ENCODE results near the gene MATK. TPM values are rescaled to one million over a fixed set of nuclear protein-coding genes. Genes with fewer than 3 reads are reported as not detected.

Gene MATK, protein sequence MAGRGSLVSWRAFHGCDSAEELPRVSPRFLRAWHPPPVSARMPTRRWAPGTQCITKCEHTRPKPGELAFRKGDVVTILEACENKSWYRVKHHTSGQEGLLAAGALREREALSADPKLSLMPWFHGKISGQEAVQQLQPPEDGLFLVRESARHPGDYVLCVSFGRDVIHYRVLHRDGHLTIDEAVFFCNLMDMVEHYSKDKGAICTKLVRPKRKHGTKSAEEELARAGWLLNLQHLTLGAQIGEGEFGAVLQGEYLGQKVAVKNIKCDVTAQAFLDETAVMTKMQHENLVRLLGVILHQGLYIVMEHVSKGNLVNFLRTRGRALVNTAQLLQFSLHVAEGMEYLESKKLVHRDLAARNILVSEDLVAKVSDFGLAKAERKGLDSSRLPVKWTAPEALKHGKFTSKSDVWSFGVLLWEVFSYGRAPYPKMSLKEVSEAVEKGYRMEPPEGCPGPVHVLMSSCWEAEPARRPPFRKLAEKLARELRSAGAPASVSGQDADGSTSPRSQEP
- total RNA-seq, result 9.0 and 11.2 TPM in 2 replicates

DNA sequence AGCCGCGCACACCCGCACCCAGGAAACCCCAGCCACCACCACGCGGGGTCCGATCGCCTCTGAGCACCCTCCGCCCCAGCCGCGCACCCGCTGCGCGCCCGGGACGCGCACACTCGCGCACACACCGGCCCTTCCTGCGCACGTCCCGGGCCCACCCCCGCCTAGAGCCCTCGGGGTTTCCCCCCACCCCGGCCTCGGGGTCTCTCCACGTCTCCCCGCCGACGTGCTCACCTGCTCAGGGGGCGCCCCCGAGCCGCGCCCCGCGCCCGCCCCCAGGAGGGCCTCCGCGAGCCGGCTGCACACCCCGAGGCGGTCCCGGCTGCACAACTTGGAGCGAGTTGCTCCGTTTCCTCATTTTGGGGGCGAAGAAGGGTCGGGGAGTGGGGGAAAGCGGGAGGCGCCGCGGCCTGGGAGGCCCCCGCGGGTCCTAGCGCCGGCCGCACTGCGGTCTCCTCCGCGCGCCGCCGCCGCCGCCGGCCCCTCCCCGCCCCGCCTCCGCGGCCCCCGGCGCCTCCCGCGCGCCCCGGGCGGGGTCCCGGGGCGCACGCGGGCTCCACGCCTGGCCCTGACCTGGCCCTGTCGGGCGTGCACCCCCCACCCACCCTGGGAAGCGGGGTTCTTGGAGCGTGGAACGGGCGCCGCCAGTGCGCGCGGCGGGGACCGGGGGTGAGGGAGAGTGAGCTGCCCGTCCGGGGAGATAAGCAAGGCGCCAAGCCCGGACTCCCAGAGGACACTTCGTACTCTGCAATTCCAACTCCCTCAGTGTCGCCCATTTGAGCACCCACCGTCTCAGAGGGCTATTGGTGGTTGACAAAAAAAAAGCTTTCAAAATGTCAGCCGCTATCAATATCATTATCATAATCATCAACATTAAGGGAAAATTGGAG is at the start of gene MATK:
Gene MATK (minus strand): TSS at position 444 of the 887 bp plus-strand sequence. CDS start 1,246 bp downstream, outside the sequence.
- intact Hi-C loops (cut with micrococcal nuclease), result no loop called here

DNA sequence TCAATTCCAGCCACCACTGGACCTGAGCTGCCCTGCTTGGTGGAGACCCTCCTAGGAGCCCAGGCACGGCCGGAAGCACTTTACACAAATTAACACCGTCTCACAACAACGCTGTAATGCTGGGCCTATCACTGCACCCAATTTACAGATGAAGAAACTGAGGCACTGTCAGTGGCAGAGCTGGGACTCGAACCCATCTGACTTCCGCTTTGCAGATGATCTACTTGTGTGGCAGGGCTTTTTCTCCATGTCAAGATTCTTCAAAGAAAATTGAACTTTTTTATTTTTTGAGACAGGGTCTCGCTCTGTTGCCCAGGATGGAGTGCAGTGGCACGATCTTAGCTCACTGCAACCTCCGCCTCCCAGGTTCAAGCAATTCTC is 48.9 kb upstream of the MATK start:
- intact Hi-C loops (cut with micrococcal nuclease), result no loop called here

DNA sequence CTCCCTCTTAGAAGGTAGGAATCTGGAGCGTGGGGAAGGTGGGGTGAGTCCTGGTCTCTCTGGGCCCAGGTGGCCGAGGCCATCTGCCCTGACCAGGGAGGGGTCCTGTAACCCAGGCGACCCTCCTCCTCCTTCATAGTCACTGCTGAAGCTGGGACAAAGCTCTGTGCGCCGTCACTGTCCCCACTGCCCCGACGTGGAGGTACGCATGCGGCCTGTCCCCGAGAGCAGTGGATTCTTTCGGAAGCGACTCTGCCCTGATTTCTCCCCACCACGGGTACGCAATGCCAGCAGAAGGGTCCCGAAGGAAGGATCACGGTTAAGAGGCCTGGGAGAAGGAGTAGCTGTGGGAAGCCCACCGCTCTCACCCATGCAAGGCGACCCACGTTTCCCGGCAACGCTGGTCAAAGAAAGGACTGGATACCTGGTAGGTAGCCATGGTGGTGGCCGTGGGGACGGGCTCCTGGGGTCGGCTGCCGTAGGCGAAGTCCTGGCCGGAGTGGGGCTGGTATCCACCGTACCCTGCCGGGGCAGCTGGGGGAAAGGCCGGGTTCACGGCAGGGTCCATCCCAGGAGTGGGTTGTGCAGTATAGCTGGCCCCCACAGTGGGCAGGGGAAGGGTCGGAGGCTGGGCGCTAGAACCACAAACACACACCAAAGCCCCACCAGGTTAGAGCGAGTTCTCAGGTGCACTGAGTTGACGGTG is 48.3 kb upstream of the MATK start:
- intact Hi-C loops (cut with micrococcal nuclease), result no loop called here

DNA sequence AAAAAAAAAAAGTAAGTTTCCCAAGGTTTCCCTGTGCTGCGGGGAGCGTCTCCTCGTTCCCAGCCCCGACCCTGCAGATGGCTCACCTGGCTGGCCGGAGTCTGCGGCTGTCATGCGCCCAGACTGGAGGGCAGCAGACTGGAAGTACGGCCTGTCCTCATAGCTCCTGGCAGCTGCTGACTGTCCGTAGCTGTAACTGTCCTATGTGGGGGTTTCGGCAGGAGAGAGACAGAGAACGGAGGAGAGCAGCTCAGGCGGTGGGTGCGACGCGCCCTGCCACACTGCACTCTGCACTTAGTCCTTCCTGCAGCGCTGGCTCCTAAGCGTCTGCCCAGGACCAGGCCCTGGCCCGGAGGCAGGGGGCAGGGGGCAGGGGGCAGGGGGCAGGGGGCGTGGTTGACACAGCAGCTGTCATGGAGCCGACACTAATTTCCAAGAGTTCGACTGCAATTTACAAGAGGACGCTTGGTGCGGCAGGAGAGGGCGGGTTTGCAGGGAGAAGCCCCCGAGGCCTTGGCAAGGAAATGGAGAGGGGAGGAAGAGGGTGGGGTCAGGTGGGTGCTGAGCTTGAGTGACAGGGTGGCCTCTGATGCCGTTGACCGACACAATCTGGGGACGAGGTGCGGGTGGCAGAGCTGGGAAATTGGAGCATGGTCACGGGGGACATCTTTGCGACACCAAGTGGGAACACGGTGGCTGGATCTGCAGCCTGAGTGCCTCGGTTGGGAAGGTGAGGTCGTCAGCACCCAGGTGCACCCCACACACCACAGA is 47.6 kb upstream of the MATK start:
- intact Hi-C loops (cut with micrococcal nuclease), result no loop called here

DNA sequence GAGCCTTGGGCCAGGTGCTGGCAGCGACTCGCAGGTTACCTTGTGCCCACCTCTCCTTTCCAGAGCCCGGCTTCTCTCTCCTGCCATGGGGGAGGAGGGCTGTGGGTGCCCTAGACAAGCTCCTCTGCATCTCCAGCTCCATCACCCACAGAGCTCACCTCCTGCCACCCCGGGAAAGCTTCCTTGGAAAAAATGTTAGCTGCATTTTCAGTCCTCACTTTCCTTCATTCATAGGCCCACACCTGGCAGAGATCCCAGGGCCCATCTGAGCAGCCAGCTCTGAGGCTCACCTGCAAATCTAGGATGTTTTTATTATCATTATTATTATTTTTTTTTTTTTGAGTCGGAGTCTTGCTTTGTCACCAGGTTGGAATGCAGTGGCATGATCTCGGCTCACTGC is 45.8 kb upstream of the MATK start:
- intact Hi-C loops (cut with micrococcal nuclease), result no loop called here

DNA sequence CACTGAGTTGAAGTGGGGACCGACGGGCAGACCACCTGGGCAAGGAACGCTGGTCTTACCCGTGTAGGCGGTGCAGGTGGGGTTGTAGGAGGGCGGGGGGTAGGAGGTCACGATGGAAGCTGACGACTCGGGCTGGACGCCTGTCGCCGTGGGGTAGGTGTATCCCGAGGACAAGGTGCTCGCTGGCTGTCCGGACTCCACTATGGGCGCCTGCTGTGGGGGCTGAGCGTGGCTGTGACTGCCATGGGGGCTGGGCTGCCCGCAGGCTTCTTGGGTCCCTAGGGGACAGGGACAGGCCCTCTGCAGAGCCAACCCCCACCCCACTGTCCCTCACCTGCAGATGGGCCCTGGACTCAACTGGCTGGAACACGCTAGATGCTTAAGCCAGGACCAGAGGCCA is 45.4 kb upstream of the MATK start:
- intact Hi-C loops (cut with micrococcal nuclease), result no loop called here

DNA sequence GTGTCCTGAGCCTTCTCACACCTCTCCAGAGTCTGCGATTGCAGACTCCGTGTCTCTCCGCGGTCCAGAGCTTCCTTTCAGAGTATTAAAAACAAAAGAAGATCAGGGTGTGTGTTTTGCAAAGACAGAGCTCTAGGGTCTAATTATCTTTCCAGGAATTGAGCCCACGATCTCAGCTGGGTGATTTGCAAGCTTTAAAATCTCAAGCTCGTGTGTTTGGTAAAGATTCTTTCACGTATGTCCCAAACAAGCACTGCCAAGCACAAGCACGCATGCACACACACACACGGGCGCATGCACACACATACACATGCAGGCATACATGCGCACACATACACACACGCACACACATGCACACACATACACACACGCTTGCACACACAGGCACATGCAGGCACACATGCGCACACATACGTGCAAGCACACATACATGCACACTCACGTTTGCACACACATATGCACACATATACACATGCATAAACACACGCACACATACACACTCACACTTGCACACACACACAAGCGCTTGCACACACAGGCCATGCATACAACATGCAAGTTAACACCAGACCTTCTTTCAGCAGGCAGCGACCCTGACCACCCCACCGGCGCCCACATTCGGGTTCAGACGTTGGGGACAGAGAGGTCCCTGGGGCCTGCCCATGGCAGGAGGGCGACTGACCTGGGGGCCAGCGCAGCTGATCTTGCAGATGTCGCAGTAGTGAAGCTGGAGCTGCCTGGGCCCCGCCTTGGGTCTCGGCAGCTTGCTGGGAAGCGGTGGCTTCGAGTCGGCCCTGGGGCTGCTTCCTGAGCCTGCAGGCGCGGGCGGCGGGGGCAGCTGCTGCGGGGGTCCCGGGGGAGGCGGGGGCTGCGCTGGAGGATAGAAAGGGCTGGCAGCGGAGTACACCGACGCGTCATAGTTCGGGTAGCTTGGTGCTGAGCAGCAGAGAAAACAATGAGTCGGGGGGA is 44.7 kb upstream of the MATK start:
- intact Hi-C loops (cut with micrococcal nuclease), result no loop called here

DNA sequence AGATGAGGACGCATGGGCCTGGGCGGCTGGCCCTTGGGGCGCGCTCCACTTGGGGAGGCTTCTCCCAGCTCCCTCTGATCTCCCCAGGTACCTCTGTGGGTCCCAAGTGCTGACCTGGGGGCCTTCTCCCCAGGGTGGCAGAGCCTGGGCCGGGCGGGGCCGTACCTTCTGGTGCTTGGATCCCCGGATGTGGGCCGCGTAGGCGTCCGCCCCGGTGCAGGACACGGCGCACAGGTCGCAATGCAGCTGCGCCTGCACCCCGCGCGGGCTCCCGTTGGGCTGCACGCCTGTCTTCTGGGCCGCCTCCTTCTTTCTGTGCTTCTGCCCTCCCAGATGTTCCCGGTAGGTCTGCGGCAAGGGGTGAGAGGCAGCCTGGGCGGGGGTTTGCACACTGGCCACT is 41.1 kb upstream of the MATK start:
- intact Hi-C loops (cut with micrococcal nuclease), result no loop called here

DNA sequence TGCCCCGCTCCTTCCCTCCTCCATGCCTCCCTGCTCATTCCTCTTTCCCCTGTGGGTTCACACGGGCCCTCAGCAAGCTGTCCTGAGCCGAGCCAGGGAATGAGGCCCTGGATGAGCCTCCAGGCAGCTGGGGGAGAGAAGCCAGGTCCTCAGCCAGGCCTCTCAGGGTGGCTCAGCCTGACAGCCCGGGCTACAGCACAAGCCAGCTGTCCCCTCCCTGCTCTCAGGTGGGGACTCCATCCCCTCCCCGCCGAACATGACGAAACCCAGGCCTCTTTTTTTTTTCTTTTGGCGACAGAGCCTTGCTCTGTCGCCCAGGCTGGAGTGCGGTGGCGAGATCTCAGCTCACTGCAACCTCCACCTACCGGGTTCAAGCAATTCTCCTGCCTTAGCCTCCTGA is 40.0 kb upstream of the MATK start:
- intact Hi-C loops (cut with micrococcal nuclease), result no loop called here

DNA sequence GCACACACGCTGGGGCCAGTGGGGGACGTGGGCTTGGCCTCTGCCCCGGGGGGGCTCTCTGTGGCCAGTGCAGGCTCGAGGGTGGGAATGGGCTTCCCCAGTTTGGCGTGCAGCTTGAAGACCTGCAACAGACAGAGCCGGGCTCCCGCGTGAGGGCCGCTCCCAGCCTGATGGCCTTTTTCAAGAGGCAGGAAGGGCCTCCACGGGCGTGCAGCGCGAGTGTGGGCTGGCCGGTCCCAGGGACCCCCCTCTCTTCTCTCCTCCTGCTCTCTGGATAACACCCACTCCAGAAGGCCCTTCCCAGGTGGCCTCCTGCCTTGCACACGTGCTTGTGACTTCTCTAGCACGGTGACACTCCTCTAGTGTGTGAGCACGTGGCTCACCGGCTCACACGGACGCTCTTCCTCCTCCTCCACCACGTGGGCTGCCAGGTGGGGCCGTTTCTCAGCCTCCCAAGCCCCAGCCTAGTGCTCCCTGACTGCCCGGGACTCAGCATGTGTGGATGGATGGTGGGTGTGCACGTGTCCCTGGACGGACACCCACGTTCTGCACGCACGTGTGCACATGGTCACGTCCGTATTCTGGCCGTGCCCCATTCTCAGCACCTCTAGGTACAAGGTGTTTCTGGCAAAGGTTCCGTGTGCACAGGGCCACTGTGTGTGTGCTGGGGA is 39.2 kb upstream of the MATK start:
- intact Hi-C loops (cut with micrococcal nuclease), result no loop called here

DNA sequence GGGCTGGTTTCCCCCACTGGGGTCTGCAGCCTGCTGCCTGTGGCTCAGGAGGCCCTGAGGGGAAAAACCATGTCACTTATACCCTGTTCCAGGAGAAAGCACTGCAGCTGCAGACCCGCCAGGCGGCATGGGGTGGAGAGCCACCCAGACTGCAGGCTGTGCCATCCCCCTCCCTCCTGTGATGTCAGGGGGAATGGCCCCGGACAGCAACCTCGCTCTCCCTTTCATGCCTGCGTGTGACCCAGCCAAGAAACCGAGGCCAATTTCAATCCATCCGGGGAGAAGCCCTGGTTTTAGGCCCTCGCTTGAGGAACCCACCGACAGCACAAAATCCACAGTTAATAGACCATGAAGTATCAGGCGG is 37.2 kb upstream of the MATK start:
- intact Hi-C loops (cut with micrococcal nuclease), result loop anchor here (5.0 kb wide), 1 partner anchor 41 kb away; no protein-coding TSS in a partner anchor

DNA sequence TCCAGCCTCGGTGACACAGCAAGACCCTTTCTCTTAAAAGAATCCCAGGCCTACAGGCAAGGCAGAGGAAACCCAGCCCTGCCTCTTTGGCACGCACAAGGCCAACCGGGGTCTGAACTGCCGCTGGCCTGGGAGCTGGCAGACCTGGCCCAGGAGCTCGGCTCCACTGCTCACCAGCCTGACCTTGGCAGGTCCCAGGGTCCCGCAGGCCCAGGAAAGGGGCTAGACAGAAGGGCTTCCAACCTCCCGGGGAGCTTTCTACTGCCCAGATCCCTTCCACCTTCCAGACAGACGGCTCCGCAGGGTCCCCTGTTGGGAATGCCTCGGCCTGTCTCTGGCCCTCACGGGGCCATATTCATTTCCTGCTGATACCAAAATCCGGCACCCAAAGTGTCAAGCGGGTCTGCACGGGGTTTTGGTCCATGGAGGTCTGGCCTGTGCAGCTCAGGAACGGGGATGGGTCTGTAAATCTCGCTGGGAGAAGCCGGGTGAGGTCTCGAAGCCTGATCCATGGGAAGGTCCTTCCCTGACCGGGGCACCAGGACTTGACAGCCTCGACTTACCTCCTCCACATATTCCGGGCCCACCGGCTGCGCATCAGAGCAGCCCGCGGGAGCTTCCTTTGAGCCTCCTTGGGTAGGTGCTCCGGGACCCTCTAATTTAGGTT is 36.6 kb upstream of the MATK start:
- intact Hi-C loops (cut with micrococcal nuclease), result loop anchor here (1.0 to 5.0 kb wide), 4 partner anchors 11 to 104 kb away; partner anchors contain the start of gene MRPL54

DNA sequence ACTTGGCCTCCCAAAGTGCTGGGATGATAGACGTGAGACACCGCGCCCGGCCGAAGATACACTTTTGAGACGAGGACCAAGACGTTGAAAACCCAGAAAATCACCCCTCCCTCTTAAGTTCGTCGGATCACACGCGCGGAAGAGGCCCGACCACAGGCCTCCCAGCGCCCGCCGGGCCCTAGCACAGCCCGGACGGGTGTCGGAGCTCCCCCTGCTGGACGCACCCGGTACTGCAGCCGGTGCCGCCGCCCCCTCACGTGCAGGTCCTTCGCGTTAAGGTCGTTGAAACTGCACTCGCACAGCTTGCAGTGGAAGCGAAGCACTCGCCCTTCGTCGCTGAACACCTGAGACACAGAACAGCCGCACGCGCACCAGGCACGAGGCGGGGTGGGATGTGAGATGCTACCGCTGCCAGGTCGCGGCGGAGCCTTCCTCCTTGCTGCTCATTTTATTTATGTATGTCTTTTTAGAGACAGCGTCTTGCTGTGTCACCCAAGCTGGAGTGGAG is 35.7 kb upstream of the MATK start:
- intact Hi-C loops (cut with micrococcal nuclease), result loop anchor here (1.0 to 5.0 kb wide), 4 partner anchors 10 to 103 kb away; partner anchors contain the start of gene MRPL54

DNA sequence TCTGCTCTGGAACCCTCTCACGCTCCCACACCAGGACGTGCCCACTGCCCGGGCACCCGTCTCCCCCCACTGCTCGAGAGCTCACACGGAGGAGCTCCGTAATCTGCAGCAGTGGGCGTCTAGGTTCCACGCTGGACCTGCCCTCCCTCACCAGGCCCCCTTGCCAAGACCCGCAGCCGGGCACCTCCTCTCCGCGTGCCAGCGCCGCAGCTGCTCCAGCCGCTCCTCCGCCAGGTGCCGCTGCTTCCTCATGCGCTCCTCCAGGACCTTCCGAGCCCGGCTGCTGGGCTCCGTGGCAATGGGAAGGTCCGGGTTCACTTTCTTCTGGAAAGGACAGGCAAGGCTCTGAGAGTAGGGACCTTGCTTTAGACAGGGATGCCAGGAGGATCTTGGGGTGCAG is 35.0 kb upstream of the MATK start:
- intact Hi-C loops (cut with micrococcal nuclease), result loop anchor here (5.0 kb wide), 1 partner anchor 39 kb away; no protein-coding TSS in a partner anchor

DNA sequence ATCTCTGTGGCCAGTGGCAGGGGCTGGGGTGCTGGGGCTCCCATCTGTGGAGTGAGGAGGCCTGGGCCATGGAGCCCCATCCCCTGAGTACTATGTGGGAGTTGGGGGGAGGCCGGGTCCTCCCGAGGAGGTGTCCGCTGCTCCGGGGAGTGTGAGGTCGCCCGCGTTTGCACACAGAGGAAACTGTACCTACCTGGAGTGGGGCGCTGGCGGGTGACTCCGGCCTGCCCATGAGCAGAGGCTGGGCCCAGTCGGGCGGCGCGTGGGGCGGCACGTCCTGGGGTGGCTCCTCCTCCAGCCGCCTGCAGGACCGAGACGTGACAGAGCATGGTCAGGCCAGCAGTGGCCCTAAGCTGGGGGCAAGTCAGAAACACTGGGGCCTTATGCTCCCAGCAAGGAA is 33.8 kb upstream of the MATK start:
- intact Hi-C loops (cut with micrococcal nuclease), result loop anchor here (5.0 kb wide), 1 partner anchor 38 kb away; no protein-coding TSS in a partner anchor

DNA sequence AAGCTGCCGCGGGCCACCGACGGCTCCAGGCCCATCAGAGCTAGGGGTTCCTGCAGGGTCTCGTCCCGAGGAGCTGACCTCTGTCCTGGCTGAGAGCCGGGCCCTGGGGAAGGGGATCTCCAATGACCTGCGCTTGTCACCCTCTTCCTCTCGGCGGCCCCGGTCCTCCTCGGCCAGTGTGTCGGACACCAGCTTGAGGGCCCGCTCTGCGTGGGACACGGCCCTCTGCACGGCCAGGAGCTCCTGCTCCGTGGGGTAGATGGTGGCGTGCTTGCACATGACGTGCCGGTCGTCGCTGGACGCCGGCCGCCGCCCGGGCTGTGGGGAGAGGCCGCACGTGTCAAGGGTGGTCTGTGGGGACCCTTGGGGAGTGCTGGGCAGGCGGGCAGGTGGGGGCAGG is 32.7 kb upstream of the MATK start:
- intact Hi-C loops (cut with micrococcal nuclease), result no loop called here

DNA sequence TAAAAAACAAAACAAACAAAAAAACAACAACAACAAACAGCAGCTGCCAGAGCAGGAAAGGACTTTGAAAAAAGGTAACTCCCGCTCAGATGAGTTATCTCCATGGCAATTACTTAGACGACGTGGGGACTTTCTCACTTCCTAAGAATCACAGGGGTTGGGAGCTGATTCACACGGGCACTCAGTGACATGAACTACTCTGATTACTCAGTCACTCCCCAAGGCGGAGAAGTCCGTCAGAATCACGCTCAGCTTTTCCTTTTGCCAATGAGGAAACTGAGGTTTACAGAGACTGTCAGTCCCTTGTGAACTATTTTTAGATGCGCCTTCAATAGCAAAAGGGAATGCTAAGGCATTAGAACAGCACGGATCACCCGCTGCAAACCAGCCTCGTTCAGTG is 32.3 kb upstream of the MATK start:
- intact Hi-C loops (cut with micrococcal nuclease), result no loop called here

DNA sequence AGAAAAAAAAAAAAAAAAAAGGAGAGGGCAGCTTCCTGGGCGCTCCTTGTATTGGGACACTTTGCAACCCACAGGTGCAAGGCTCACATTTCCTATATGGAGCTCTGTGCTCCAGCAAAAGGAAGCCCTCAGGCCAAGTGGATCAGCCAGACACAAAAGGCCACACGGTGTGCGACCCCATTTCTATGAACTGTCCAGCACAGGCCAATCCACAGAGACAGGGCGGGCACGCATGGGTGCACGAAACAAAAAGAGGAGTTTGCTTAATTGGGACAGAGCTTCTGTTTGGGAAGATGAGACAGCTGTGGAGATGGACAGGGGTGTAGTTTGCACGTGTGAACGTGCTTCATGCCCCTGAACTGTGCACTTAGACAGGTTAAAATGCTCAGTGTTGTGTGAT is 31.6 kb upstream of the MATK start:
- intact Hi-C loops (cut with micrococcal nuclease), result no loop called here

Data from T-helper 1 cell treated with Interleukin-12 subunit alpha and Interleukin-12 subunit beta and Interleukin-4 antibody, amounts not matched to agents 30 ng/mL and 1 ng/mL, for 36 hours (primary cell).